Breast epithelium (tissue), 4 donors: ENCODE measurements around the gene AFAP1. TPM values are rescaled to one million over a fixed set of nuclear protein-coding genes. Genes with fewer than 3 reads are reported as not detected.

Experiments used
- DNase-seq, 2 donors: peaks; one replicate each; pipeline ENCODE4 v3.0.0-alpha.2; 2019; ENCODE audit warnings: low spot score in 2 of 2
- H3K27ac ChIP-seq, 2 donors: fragments of 200-600 bp; sonication (generic) in 1 of 2; one replicate each; pipeline ENCODE4 v1.5.1; 2016 to 2019; ENCODE audit warnings: mild to moderate bottlenecking in 1 of 2
- H3K27me3 ChIP-seq, 2 donors: fragments of 200-600 bp; sonication (generic) in 1 of 2; one replicate each; pipeline versions ENCODE4 v1.5.1 to v1.6.0; 2017 to 2019; ENCODE audit warnings: control low read depth in 1 of 2, mild to moderate bottlenecking in 1 of 2
- H3K36me3 ChIP-seq: fragments of 200-600 bp; one replicate; pipeline ENCODE4 v1.5.1; 2019
- H3K4me1 ChIP-seq, 2 donors: fragments of 200-600 bp; sonication (generic); one replicate each; pipeline ENCODE4 v1.5.1; 2016 to 2019; ENCODE audit warnings: control low read depth in 1 of 2
- H3K4me3 ChIP-seq, 3 donors: fragments of 200-600 bp; sonication (generic); 1 replicate in 2 of 3; 2 replicates in 1 of 3; pipeline ENCODE4 v1.5.1; 2016 to 2019; ENCODE audit warnings: mild to moderate bottlenecking in 3 of 3, moderate library complexity in 2 of 3
- H3K9me3 ChIP-seq, 2 donors: fragments of 200-600 bp; sonication (generic) in 1 of 2; one replicate each; pipeline ENCODE4 v1.5.1; 2016 to 2019; ENCODE audit warnings: control low read depth in 1 of 2
- CTCF ChIP-seq, 3 donors: fragments of 450-650 bp; IDR thresholded peaks; one replicate each; pipeline ENCODE4 v1.5.1; 2016 to 2017; ENCODE audit warnings: antibody characterized with exemption in 3 of 3, mild to moderate bottlenecking in 3 of 3, moderate library complexity in 3 of 3
- POLR2A ChIP-seq: fragments of 450-650 bp; IDR thresholded peaks from one replicate; pipeline ENCODE4 v1.6.1; 2016; ENCODE audit warnings: antibody characterized with exemption, mild to moderate bottlenecking, moderate library complexity
- POLR2AphosphoS5 ChIP-seq, 3 donors: sonication (generic); formaldehyde crosslinking; IDR thresholded peaks; one replicate each; pipeline ENCODE4 v1.6.1; 2017; ENCODE audit warnings: antibody characterized with exemption in 3 of 3
- intact Hi-C: fragments of 100-400 bp; cut with DNase I; formaldehyde crosslinking; loops from one replicate; pipeline ENCODE4 v1.15.1; 2023; ENCODE audit warnings: low total_unique reads
- total RNA-seq, 3 donors: library from RNA; depleted of rRNA; stranded (reverse); fragments of >200 nt; gene quantifications; one replicate each; pipeline ENCODE4 v1.1.0, GENCODE V29; 2016

Gene AFAP1
- total RNA-seq, 3 donors from 2014 or later: 14.5 to 21.6 (median 16.6) TPM

DNA sequence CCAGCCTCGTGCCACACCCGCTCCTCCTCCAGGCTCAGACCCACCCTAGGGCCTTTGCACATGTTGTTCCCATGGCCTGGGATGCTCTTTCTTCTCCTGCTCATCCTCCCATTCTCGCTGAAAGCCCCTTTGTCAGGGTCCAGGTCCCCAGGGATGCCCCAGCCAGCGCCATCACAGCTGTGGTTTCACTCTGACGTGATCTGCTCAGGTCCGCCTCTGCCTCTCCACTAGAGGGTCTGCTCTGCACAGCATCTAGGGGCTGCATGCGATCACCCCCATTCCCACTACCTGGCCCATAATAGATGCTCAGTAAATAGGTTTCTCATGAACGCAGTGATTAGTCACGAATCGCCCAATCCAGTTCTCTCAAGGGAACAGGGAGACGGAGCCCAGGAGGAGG lies 222.5 kb downstream of the AFAP1 start:
- H3K27ac ChIP-seq: no peak overlapping the region
- intact Hi-C loops: no loop called here
- no peak overlapping the region for H3K4me3 ChIP-seq
- TF ChIP-seq POLR2AphosphoS5 (IDR thresholded peaks at IDR 0.05) (no peak), POLR2A (no peak), CTCF (IDR thresholded peaks at IDR 0.05) (no peak)
- peaks cover 0 to 6% of the 10 kb centered on the region in 2 donors for H3K27me3 ChIP-seq
- H3K9me3 ChIP-seq: peaks cover 0 to 5% of the 10 kb centered on the region in 2 donors
- DNase-seq: no peak
- H3K36me3 ChIP-seq: no peaks in the 10 kb centered on the region
- no peaks in the 10 kb centered on the region for H3K4me1 ChIP-seq

GRCh38 chr4:7716010-7716721 lies 223.5 kb downstream of the AFAP1 start:
- intact Hi-C loops: no loop called here
- Histone ChIP-seq H3K9me3 (peaks cover 0 to 5% of the 10 kb centered on the region in 2 donors), H3K36me3 (no peaks in the 10 kb centered on the region), H3K27ac (no peak overlapping the region), H3K27me3 (peaks cover 0 to 6% of the 10 kb centered on the region in 2 donors), H3K4me1 (no peaks in the 10 kb centered on the region), H3K4me3 (no peak overlapping the region)
- DNase-seq: no peak
- TF ChIP-seq POLR2A: no peak
- no peak for TF ChIP-seq CTCF (IDR thresholded peaks at IDR 0.05)
- no peak for TF ChIP-seq POLR2AphosphoS5 (IDR thresholded peaks at IDR 0.05)

DNA sequence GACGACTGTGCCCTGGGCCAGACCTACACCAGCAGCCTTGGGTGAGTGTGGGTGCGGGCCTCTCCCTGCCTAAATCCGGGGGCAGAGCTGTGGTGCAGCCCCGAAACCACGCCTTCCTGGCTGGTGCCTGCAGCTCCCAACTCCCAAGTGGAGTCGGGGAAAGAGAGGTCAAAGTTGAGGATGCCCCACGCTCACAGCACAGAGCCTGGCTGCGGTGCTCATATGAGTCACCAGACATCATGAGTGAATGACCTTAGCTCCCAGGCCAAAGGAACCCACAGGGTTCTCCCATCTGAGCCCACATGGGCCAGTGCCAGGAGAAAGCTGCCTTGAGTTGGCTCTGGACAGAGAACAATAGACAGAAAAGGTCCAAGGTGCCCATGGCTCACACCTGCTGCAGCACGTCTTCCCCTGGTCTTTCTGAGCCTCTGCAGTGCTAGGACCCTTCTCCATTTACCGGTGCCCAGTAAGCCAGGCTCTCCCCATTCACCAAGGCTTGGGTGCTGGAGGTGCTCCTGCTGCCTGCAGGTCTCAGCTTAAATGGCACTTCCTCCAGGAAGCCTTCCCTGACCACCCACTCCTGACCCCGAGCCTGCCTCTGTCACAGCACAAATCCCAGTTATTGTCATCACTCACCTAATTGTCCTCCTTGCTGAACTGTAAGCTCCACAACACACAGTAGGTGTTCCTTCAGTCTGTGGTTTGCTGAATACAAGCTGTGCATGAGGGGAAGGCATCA lies 224.2 kb downstream of the AFAP1 start:
- intact Hi-C loops: no loop called here
- Histone ChIP-seq H3K27me3 (peaks cover 0 to 6% of the 10 kb centered on the region in 2 donors), H3K27ac (no peak overlapping the region), H3K9me3 (peaks cover 0 to 5% of the 10 kb centered on the region in 2 donors), H3K4me3 (no peak overlapping the region), H3K4me1 (no peaks in the 10 kb centered on the region), H3K36me3 (no peaks in the 10 kb centered on the region)
- no peak for DNase-seq
- TF ChIP-seq POLR2A: no peak
- TF ChIP-seq POLR2AphosphoS5 (IDR thresholded peaks at IDR 0.05): no peak
- TF ChIP-seq CTCF (IDR thresholded peaks at IDR 0.05): no peak

- TF ChIP-seq POLR2A (no peak), CTCF (IDR thresholded peaks at IDR 0.05) (no peak), POLR2AphosphoS5 (IDR thresholded peaks at IDR 0.05) (no peak)
- Histone ChIP-seq H3K4me3 (no peak overlapping the region), H3K27ac (no peak overlapping the region), H3K9me3 (peaks cover 0 to 5% of the 10 kb centered on the region in 2 donors), H3K36me3 (no peaks in the 10 kb centered on the region), H3K4me1 (no peaks in the 10 kb centered on the region), H3K27me3 (peaks cover 0 to 6% of the 10 kb centered on the region in 2 donors)
- DNase-seq: no peak
- intact Hi-C loops: no loop called here
These were observed 224.9 kb downstream of the AFAP1 start for GRCh38 chr4:7714738-7715137.

DNA sequence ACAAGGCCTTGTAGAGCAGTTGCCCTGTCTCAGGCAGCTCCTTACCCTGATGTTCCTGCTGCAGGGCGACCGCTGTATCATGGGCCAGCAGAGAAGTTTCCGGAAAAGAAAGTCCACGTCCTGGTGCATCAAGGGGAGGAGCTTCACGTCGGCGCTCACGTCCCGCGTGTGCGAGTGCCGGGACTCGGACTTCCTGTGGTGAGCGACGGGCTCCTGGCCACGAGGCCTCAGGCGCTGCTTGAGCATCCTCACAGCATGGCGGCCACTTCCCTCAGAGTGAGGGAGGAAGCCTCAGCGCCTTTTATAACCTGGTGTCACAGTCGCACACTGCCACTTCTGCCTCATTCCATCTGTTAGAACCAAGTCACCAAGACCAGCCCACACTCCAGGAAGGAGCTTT lies 225.5 kb downstream of the AFAP1 start:
- intact Hi-C loops: no loop called here
- Histone ChIP-seq H3K27me3 (peaks cover 0 to 2% of the 10 kb centered on the region in 2 donors), H3K4me1 (no peaks in the 10 kb centered on the region), H3K4me3 (no peak overlapping the region), H3K36me3 (no peaks in the 10 kb centered on the region), H3K9me3 (peaks cover 0 to 5% of the 10 kb centered on the region in 2 donors), H3K27ac (no peak overlapping the region)
- no peak for DNase-seq
- TF ChIP-seq POLR2AphosphoS5 (IDR thresholded peaks at IDR 0.05) (no peak), CTCF (IDR thresholded peaks at IDR 0.05) (no peak), POLR2A (no peak)
